Activated CD4-positive, alpha-beta T cell treated with anti-CD3 and anti-CD28 coated beads for 48 hours (primary cell): Measurements from ENCODE around the gene SLFNL1.

Source experiments
- DNase-seq: peaks from one replicate; pipeline ENCODE4 v3.0.0-alpha.2; 2020

The SLFNL1 gene

DNA sequence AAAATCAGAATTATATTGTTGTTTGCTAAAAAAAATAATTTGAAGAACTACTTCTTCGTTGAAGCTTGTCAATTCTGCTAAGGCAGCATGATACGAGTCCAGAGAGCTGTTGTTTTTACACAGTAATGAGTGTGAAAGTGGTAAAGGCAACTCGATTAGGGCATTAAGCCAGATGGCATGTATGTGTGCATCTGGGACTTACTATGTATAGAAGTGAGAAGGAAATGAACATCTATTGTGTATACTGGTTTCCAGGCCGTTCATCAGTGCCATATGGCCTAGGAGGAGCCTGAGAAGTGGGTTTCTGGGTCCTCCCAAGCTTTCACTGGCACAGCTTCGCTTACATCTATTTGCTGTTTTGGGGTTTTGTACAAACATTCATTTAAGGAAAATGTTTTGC, 36.4 kb downstream of the SLFNL1 start:
- DNase-seq = no peak

DNA sequence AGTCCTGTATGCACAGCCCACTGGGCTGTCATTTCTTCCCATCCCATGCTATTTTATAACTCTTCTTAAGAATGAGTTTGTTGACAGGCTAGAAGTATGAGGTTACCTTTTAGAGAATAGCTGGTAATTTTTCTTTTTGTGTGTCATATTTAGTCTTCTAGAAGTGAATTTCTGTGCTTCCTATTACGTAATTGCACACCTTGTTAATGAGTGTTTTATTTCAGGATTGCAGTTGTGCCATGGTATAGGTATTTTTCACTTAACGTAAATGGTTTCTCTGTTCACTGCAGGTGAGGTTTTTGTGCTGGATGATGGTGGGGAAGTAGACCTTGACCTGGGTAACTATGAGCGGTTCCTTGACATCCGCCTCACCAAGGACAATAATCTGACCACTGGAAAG, 37.0 kb downstream of the SLFNL1 start:
- no peak for DNase-seq

DNA sequence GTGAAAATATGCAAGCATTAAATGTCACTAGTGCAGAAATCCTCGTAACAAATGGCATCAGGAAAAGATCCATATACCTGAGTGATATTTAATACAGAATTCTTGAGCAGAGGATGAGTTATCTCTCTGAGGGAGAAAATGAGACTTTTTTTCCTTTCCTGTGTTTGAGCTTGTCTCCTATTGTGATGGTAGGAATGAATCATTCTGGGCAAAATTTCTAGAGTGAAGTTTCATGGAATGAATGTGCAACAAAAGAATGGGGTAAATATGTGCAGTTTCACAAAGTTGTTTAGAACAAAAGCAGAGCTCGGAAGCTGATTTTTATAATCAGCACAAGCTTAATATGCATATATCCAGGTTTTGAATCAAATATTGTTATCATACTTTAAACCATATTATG, 37.5 kb downstream of the SLFNL1 start:
- no peak for DNase-seq

DNA sequence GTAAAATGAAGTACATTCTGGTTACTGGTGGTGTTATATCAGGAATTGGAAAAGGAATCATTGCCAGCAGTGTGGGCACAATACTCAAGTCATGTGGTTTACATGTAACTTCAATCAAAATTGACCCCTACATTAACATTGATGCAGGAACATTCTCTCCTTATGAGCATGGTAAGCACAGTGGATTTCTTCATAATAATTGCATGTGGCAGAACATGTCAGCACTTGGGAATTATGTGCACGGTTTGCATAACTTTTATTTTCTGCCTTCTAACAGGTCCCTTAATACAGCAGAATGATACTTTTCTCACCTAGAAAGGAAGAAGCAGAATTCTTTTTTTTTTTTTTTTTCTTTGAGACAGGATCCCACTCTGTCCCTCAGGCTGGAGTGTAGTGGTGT, 38.2 kb downstream of the SLFNL1 start:
- no peak for DNase-seq

DNA sequence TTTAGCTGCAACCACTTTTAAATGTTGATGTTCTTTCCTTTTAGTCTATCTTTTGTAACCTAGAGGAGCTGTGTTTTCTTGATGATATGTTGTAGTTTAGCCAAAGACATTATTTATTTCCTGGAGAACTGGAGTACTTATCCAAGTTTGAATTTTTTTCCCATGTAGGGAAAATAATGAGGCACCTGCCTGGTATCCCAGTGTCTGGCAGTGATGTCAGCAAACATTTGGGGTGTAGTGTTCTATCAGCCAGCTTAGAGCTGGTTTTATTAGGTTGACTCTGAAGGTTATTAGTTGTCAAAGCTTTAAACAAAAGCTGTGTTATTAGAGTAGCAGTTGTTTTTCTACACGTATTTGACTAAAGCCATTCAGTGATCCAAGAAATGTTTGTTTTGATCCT, 38.8 kb downstream of the SLFNL1 start:
- DNase-seq = no peak

DNA sequence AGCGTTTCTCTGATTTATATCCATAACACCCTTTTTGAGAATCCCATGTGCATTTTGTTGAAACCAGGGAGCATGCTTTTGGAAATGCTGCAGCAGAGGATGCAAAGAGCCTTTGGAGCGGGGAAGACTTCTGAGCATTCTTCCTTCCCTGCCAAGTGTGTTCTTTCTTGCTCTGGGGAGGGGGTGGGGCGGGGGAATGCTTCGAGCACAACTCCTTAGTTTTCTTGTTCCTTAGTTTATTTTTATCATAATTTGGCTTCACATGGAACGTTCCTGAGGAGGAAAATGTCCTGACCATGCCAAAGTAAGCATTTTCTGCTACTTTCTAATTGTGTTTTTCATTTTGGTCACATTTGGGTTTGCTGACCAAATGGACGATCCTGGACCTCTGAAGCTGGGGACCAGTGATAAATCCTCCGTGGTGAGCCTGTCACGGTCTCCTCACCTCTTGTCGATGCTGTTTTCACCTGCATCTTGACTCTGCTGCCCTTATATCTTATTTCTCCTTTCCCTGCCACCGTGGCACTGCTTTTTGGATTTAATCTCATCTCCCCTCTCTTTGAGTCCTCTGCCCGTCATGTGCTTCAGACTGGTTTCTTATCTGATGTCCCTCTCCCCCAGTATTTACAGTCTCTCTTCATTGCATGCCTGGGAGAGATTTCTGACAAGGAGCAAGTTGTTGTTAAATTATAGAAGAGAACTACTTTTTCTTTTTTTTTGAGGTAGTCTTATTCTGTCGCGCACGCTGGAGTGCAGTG, 39.7 kb downstream of the SLFNL1 start:
- no peak for DNase-seq

DNA sequence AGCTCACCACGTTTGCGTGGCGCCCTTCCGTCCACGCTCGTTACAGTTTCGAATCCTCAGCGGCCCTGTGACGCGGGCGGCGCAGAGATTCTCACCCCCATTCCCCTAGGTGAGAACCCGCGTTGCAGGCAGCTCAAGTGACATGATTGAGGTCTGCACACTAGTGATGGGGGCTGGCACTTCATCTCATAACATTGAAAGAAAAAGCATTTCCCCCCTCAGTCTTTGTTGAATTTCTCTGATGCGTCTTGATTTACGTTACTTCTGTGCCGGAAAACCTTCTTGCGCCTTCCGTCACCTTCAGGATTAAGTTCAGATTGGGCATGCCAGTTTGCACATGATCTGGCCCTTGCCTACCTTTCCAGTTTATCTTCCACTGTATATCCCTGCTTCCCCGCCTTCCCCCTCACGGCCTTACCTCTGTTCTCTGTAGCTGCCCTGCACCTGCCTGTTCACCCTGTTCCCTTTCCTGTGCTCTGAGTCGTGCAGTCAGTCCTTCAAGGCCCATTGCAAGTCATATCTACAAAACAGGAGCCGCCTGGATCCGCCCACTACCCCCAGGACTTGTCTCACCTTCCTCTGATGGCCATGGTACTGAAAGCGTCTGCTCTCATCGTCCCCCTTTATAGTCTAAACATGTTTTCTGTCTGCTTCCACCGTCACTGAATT, 40.9 kb downstream of the SLFNL1 start:
- peak; percentile 77 for DNase-seq

DNA sequence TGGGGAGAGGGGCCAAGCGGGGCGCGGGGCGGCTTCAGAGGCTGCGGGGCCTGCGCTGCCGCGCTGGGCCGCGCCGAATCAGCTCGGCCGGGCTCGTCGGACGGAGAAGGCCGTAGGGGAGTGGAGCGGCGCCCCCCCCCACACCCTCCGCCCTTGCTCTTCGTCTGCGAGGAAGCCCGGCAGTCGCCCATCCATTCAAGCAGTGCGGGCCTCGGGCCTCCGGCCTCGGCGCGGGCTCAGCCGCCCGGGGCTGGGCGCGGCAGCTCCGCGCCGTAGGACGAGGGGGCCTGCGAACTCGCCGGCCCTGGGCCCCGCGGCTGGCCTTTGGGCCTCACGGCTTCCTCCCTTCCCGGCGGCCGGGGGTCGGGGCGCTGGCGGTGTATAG, 41.5 kb downstream of the SLFNL1 start:
- DNase-seq = no peak

DNA sequence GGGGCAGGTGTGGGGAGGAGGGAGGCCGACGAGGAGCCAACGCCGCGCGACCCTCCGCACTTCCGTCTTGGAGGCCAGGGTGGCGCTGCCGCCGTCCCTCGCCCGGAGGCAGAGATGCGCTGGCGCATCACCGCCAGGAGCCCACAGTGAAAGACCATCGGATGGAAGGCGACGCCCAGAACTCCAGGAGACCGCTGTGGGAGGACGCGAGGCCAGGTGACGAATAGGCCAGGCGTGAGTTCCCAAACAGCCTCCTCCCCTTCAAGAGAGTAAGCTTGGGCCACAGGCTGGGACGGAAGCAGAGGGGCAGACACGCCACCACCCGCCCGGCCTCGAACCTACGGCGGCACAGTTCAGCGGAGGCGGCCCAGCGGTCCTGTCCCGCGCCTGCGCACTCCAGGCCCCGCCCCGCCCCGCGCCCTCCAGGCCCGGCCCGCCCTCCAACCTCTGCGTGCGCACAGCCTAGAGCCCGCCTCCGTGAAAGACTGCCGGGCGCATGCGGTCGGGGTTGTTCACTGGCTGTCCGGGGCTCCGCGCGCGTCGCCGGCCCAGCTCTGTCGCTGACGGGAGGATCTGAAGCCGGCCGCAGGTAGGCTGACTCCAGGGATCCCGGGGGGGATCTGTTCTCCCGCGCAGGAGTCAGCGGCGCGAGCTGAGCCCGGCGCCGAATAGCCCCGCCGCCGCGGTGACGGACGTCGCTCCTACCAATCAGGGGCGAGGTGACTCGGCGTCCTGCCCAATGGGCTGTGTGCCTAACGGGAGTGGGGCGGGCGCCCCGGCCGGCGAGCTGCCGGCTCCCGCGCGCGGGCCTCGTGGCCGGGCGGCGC, 42.1 kb downstream of the SLFNL1 start, which contains the start of gene CTPS1:
Gene CTPS1, plus strand, starts transcription at position 456 of the 827 bp plus-strand sequence. CDS start 3,595 bp downstream, outside the sequence.
- peak; percentile 97 for DNase-seq

DNA sequence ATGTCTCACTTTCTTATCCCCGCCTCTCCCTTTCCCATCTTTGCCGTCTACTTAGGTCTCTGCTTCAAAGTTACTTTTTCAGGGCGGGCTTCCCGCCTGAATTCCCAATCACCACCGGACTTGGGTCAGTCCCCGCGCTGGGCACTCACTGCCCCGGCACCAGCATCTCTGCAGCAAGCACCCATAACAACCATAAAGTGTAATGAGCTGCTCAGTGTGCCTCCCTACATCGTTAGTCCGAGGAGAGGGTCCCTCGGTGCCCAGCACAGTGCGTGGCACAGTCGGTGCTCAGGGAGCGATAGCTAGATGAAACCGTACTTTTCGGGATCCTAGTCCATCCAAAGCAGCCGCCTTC, 42.7 kb downstream of the SLFNL1 start:
- no peak for DNase-seq

DNA sequence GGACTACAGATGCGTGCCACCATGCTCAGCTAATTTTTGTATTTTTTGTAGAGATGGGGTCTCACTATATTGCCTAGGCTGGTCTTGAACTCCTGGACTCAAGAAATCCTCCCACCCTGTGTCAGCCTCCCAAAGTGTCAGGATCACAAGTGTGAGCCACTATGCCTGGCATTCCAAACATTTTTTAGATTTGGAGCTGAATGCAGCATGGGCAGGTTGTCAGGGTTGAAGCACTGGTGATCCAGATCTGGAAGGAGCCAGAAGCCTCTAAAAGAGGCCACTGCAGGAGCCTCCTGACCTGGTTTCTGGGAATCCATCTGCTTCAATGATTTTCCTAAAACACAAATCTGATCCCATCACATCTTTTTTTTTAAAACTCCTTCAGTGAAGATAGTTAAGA, 43.8 kb downstream of the SLFNL1 start:
- DNase-seq = no peak

DNA sequence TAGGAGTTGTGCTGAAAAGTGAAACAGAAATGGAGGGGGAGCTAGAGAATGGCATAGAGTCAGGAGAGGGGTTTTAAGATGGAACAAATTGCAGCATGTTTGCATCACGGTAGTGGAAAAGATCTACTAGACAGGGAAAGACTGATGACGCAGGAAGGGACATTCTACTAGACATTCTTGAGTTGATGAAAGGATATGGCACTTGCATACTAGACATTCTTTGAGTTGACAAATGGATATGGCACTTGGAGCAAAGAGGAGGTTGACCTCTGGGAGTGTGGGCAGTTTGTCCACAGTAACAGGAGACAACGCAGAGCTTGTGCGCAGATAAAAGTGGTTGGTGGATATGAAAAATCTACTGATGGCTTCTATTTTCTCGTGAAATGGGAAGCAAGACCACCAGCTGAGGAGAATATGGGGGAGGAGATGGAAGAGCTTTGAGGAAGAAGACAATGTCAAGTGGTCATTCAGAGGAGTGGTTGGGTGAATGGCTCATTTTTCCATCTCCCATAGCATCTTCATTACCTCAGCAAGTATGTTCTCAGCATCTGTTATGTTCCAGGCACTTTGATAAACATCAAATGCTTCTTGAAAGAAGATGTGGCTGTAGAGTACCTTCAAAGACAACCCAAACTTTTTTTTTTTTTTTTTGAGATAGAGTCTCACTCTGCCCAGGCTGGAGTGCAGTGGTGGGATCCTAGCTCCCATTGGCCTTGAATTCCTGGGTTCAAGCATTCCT, 44.4 kb downstream of the SLFNL1 start:
- DNase-seq = no peak

DNA sequence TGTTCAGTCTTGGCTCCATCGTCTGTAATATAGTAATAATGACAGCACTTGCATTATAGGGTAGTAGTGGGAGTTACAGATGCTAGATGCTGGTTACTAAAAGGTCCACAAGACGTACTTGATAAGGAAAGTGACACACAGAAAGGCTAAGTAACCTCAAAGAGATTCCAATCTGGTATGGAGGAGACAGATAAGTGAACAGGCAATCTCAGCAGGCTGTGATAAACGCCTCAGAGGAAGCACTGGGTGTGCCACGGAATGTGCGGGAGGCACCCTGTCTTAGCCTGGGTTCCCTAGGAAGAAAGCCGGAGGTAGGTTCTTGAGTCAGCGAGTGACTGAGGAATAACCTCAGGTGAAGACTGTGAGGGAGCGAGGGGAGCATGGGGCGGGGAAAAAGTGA, 46.6 kb downstream of the SLFNL1 start:
- DNase-seq = no peak

DNA sequence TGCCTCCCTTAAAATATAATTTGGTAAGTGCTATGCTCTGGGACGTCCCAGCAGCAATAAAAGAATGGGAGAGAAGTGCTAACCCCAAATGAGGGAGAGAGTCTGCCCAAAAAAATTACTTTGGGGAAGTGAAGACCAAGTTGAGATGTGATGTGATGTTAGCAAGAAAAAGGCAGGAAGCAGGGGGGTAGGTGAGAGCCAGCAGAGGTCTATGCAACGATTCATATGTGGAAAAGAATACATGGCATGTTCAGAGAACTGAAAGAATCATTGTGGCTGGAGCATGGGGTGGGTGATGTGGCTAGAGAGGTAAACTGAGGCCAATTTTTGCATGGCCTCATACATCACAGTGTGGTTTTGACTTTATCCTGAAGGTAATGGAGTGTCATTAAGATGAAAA, 47.6 kb downstream of the SLFNL1 start:
- no peak for DNase-seq

DNA sequence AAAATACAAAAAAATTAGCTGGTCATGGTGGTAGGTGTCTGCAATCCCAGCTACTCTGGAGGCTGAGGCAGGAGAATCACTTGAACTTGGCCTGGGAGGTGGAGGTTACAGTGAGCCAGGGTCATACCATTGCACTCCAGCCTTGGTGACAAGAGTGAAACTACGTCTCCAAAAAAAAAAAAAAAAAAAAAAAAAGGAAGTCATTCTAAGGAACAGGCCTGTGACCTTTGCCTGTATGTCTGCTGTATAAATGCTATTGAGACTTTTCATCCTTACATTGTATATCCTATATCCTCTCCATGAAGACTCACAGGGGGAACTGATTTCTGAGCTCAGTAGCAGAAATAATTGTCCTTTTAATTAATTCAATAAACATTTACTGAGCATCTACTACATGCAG, 49.6 kb downstream of the SLFNL1 start:
- no peak for DNase-seq

DNA sequence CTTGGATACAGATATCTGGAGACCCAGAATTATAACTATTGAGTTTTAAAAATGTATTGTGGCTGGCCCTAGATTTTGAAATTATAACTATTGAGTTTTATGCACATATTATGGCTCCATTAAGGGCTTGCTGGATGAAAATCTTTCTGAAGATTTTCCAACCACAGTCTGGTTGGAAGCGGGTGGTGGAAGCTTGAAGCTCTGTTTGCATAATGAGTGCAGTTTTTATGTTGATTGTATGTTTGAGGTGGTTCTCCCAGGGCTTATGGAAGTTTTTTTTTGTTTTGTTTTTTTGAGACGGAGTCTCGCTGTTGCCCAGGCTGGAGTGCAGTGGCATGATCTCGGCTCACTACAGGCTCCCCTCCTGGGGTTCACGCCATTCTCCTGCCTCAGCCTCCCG, 52.1 kb downstream of the SLFNL1 start:
- no peak for DNase-seq

DNA sequence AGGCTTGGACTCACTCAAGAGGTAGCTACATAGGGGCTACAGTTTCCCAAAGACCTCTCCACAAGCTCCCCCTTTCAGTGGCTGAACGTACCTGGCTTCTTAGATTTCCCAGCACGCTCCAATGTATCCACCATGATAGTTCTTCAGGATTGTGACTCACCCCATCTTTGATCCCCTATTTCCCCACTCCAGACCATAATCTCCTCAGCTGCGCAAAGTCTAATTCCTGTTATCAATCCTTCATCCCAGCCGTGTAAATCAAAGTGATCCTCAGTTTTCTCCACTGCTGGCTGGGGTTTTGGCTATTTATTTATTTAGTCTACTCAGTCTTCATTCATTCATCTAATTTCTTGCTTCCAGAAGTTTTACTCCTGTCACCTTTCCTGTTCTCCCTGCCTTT, 55.1 kb downstream of the SLFNL1 start:
- no peak for DNase-seq
